ENCODE data around the gene BCL11B. TPM values are rescaled to one million over a fixed set of nuclear protein-coding genes. Genes with fewer than 3 reads are reported as not detected.

BCL11B gene
- total RNA-seq, 2 experiments from 2014 or later = 62.1 to 66.2 TPM

DNA sequence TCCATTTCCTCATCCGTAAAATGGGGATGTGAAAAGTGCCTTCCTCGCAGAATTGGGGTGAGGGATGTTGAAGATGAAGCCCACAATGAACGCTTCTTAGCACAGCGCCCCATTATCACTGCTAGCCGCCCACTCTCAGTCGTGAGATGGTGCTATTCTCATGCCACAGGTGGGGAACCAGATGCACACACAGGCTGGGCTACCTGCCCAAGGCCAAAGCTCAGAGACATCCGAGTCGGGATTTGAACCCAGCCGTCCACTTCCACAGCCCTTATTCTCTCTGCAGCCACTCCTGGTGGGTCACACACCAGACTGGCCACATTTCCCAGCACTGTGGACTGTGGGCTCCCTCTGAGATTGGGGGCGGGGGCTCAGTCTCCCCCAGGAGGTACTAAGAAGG, 55.8 kb downstream of the BCL11B start:
- H3K9me3 Mint-ChIP-seq (ENCODE audit: low read depth) = no peaks in the 10 kb centered on the region
- no peaks in the 10 kb centered on the region for H3K27me3 Mint-ChIP-seq
- intact Hi-C loops (cut with DNase I, micrococcal nuclease) = loop anchor here in 1 of 2 experiments (2.0 kb wide), 2 partner anchors 15 kb away; no protein-coding TSS in a partner anchor
- peak overlapping the region; percentile 79 for H3K27ac Mint-ChIP-seq
- peaks cover 91% of the 10 kb centered on the region for H3K4me1 Mint-ChIP-seq
- H3K4me3 Mint-ChIP-seq = peak overlapping the region; percentile 57
- peaks cover 52% of the 10 kb centered on the region for H3K36me3 Mint-ChIP-seq (ENCODE audit: low read depth)
- ChIA-PET CTCF (interaction anchor here (0.6 to 2.3 kb wide), 6 partner anchors 10 to 1280 kb away, joined by 3 to 15 read pairs (median 6); no protein-coding TSS in a partner anchor), POLR2A (interaction anchor here (0.9 to 2.0 kb wide), 2 partner anchors 13 to 34 kb away, joined by 3 to 5 read pairs; no protein-coding TSS in a partner anchor)
- peak; percentile 48 for DNase-seq
- ATAC-seq = no peak

DNA sequence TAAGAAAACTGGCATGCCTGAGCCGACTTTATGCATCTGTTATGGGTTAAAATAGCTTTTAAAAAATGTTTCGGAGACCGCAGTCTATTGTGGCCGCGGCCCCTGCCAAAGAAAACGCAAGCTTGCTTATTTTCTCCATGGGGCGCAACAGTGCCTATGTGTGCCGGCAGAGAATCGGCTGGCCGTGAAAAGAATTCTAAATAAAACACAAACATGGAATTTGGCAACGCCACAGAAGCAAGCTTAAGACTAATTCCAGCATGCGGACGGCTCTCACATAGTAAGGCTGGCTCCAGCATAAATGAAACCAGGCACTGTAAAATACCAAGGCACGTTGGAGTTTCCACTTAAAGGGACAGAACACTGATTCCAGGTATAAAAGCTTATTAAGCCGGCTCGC, 56.7 kb downstream of the BCL11B start:
- Mint-ChIP-seq H3K4me1 (peaks cover 95% of the 10 kb centered on the region), H3K27me3 (no peaks in the 10 kb centered on the region), H3K36me3 (ENCODE audit: low read depth) (peaks cover 51% of the 10 kb centered on the region), H3K27ac (peak overlapping the region; percentile 79), H3K4me3 (peak overlapping the region; percentile 57), H3K9me3 (ENCODE audit: low read depth) (no peaks in the 10 kb centered on the region)
- intact Hi-C loops (cut with DNase I, micrococcal nuclease) = no loop called here
- DNase-seq (no peak), ATAC-seq (no peak)
- ChIA-PET CTCF (interaction anchor here (0.5 to 2.3 kb wide), 10 partner anchors 11 to 1375 kb away, joined by 3 to 15 read pairs (median 4); no protein-coding TSS in a partner anchor), POLR2A (interaction anchor here (0.9 to 2.0 kb wide), 5 partner anchors 12 to 51 kb away, joined by 3 to 5 read pairs (median 4); no protein-coding TSS in a partner anchor)

- no peak for ATAC-seq
- DNase-seq = peak; percentile 27
- POLR2A ChIA-PET = interaction anchor here (1.0 to 2.0 kb wide), 3 partner anchors 11 to 21 kb away, joined by 3 to 5 read pairs (median 5); no protein-coding TSS in a partner anchor
- H3K27me3 Mint-ChIP-seq = no peaks in the 10 kb centered on the region
- CTCF ChIA-PET = interaction anchor here (0.5 to 2.3 kb wide), 12 partner anchors 8 to 1025 kb away, joined by 3 to 15 read pairs (median 4); no protein-coding TSS in a partner anchor
- H3K36me3 Mint-ChIP-seq (ENCODE audit: low read depth) = peaks cover 51% of the 10 kb centered on the region
- peak overlapping the region; percentile 79 for H3K27ac Mint-ChIP-seq
- H3K4me1 Mint-ChIP-seq = peaks cover 95% of the 10 kb centered on the region
- H3K4me3 Mint-ChIP-seq = peak overlapping the region; percentile 57
- H3K9me3 Mint-ChIP-seq (ENCODE audit: low read depth) = no peaks in the 10 kb centered on the region
- intact Hi-C loops (cut with DNase I, micrococcal nuclease) = no loop called here
These were observed 57.3 kb downstream of the BCL11B start for GRCh38 chr14:99214701-99215100.

- ChIA-PET CTCF (interaction anchor here (0.6 to 2.3 kb wide), 6 partner anchors 9 to 1024 kb away, joined by 3 to 14 read pairs (median 4); no protein-coding TSS in a partner anchor), POLR2A (interaction anchor here (0.7 to 0.8 kb wide), 2 partner anchors 33 to 267 kb away, joined by 3 read pairs; partner anchors contain the start of gene SETD3)
- Mint-ChIP-seq H3K4me3 (peak overlapping the region; percentile 57), H3K36me3 (ENCODE audit: low read depth) (peaks cover 44% of the 10 kb centered on the region), H3K27ac (peak overlapping the region; percentile 99), H3K4me1 (peaks cover 96% of the 10 kb centered on the region), H3K27me3 (no peaks in the 10 kb centered on the region), H3K9me3 (ENCODE audit: low read depth) (no peaks in the 10 kb centered on the region)
- peak; percentile 65 for DNase-seq
- peak; percentile 43 for ATAC-seq
- intact Hi-C loops (cut with DNase I, micrococcal nuclease) = loop anchor here in 1 of 2 experiments (2.0 kb wide), 1 partner anchor 21 kb away; no protein-coding TSS in a partner anchor
These were observed 58.4 kb downstream of the BCL11B start for GRCh38 chr14:99213527-99213971.

- Mint-ChIP-seq H3K36me3 (ENCODE audit: low read depth) (peaks cover 41% of the 10 kb centered on the region), H3K27ac (peak overlapping the region; percentile 99), H3K4me1 (peaks cover 96% of the 10 kb centered on the region), H3K4me3 (peak overlapping the region; percentile 57), H3K9me3 (ENCODE audit: low read depth) (no peaks in the 10 kb centered on the region), H3K27me3 (no peaks in the 10 kb centered on the region)
- intact Hi-C loops (cut with DNase I, micrococcal nuclease) = loop anchor here in 1 of 2 experiments (2.0 kb wide), 1 partner anchor 22 kb away; no protein-coding TSS in a partner anchor
- peak; percentile 70 for DNase-seq
- ATAC-seq = peak; percentile 50
- ChIA-PET POLR2A (interaction anchor here (0.7 to 0.8 kb wide), 2 partner anchors 34 to 268 kb away, joined by 3 read pairs; partner anchors contain the start of gene SETD3), CTCF (interaction anchor here (0.6 to 1.6 kb wide), 3 partner anchors 9 to 1023 kb away, joined by 3 to 4 read pairs (median 3); no protein-coding TSS in a partner anchor)
These were observed 58.9 kb downstream of the BCL11B start for GRCh38 chr14:99213101-99213500.

GRCh38 chr14:99212646-99213045, 59.4 kb downstream of the BCL11B start:
- H3K9me3 Mint-ChIP-seq (ENCODE audit: low read depth) = no peaks in the 10 kb centered on the region
- DNase-seq (peak; percentile 52), ATAC-seq (peak; percentile 31)
- ChIA-PET CTCF (interaction anchor here (0.8 to 0.9 kb wide), 2 partner anchors 17 to 49 kb away, joined by 3 to 6 read pairs; no protein-coding TSS in a partner anchor), POLR2A (interaction anchor here (0.7 to 0.8 kb wide), 3 partner anchors 34 to 995 kb away, joined by 3 read pairs; partner anchors contain the start of gene SETD3)
- H3K4me3 Mint-ChIP-seq = peak overlapping the region; percentile 57
- peaks cover 99% of the 10 kb centered on the region for H3K4me1 Mint-ChIP-seq
- H3K27ac Mint-ChIP-seq = peak overlapping the region; percentile 99
- peaks cover 44% of the 10 kb centered on the region for H3K36me3 Mint-ChIP-seq (ENCODE audit: low read depth)
- intact Hi-C loops (cut with DNase I, micrococcal nuclease) = loop anchor here in 1 of 2 experiments (2.0 kb wide), 1 partner anchor 22 kb away; no protein-coding TSS in a partner anchor
- no peaks in the 10 kb centered on the region for H3K27me3 Mint-ChIP-seq

- peaks cover 48% of the 10 kb centered on the region for H3K36me3 Mint-ChIP-seq (ENCODE audit: low read depth)
- CTCF ChIA-PET = interaction anchor here (0.6 to 0.9 kb wide), 3 partner anchors 16 to 49 kb away, joined by 3 to 6 read pairs (median 3); no protein-coding TSS in a partner anchor
- ATAC-seq (no peak), DNase-seq (no peak)
- H3K27me3 Mint-ChIP-seq = no peaks in the 10 kb centered on the region
- peaks cover 99% of the 10 kb centered on the region for H3K4me1 Mint-ChIP-seq
- intact Hi-C loops (cut with DNase I, micrococcal nuclease) = loop anchor here in 1 of 2 experiments (2.0 kb wide), 1 partner anchor 23 kb away; no protein-coding TSS in a partner anchor
- peak overlapping the region; percentile 57 for H3K4me3 Mint-ChIP-seq
- peak overlapping the region; percentile 99 for H3K27ac Mint-ChIP-seq
- POLR2A ChIA-PET = interaction anchor here (0.6 to 0.7 kb wide), 2 partner anchors 18 to 996 kb away, joined by 3 read pairs; no protein-coding TSS in a partner anchor
- no peaks in the 10 kb centered on the region for H3K9me3 Mint-ChIP-seq (ENCODE audit: low read depth)
These were observed 59.8 kb downstream of the BCL11B start for GRCh38 chr14:99212199-99212598.

- ChIA-PET CTCF (interaction anchor here (0.6 to 1.5 kb wide), 4 partner anchors 13 to 1072 kb away, joined by 3 to 6 read pairs (median 3); no protein-coding TSS in a partner anchor), POLR2A (interaction anchor here (0.6 kb wide), 1 partner anchor 19 kb away, joined by 3 read pairs; no protein-coding TSS in a partner anchor)
- DNase-seq (no peak), ATAC-seq (no peak)
- Mint-ChIP-seq H3K36me3 (ENCODE audit: low read depth) (peaks cover 48% of the 10 kb centered on the region), H3K27ac (peak overlapping the region; percentile 99), H3K27me3 (no peaks in the 10 kb centered on the region), H3K9me3 (ENCODE audit: low read depth) (no peaks in the 10 kb centered on the region), H3K4me3 (peak overlapping the region; percentile 57), H3K4me1 (peaks cover 99% of the 10 kb centered on the region)
- intact Hi-C loops (cut with DNase I, micrococcal nuclease) = no loop called here
These were observed 60.6 kb downstream of the BCL11B start for GRCh38 chr14:99211410-99211809.

GRCh38 chr14:99210333-99210732, 61.7 kb downstream of the BCL11B start:
- peaks cover 54% of the 10 kb centered on the region for H3K36me3 Mint-ChIP-seq (ENCODE audit: low read depth)
- no peak for DNase-seq
- no peak for ATAC-seq
- ChIA-PET POLR2A (interaction anchor here (0.5 kb wide), 1 partner anchor 25 kb away, joined by 3 read pairs; no protein-coding TSS in a partner anchor), CTCF (interaction anchor here (0.6 to 1.7 kb wide), 9 partner anchors 8 to 110 kb away, joined by 3 to 4 read pairs (median 3); no protein-coding TSS in a partner anchor)
- H3K4me1 Mint-ChIP-seq = peaks cover 100% of the 10 kb centered on the region
- H3K4me3 Mint-ChIP-seq = peak overlapping the region; percentile 34
- no peaks in the 10 kb centered on the region for H3K9me3 Mint-ChIP-seq (ENCODE audit: low read depth)
- peak overlapping the region; percentile 99 for H3K27ac Mint-ChIP-seq
- H3K27me3 Mint-ChIP-seq = no peaks in the 10 kb centered on the region
- intact Hi-C loops (cut with DNase I, micrococcal nuclease) = no loop called here

GRCh38 chr14:99209409-99209808, 62.6 kb downstream of the BCL11B start:
- Mint-ChIP-seq H3K4me1 (peaks cover 100% of the 10 kb centered on the region), H3K36me3 (ENCODE audit: low read depth) (peaks cover 63% of the 10 kb centered on the region)
- POLR2A ChIA-PET = interaction anchor here (1.2 kb wide), 1 partner anchor 20 kb away, joined by 3 read pairs; no protein-coding TSS in a partner anchor

GRCh38 chr14:99208318-99208717, 63.7 kb downstream of the BCL11B start:
- Mint-ChIP-seq H3K27ac (peak overlapping the region; percentile 99), H3K27me3 (no peaks in the 10 kb centered on the region), H3K4me1 (peaks cover 100% of the 10 kb centered on the region), H3K36me3 (ENCODE audit: low read depth) (peaks cover 71% of the 10 kb centered on the region), H3K9me3 (ENCODE audit: low read depth) (no peaks in the 10 kb centered on the region), H3K4me3 (no peak overlapping the region)
- ChIA-PET CTCF (interaction anchor here (0.6 to 0.7 kb wide), 2 partner anchors 16 to 54 kb away, joined by 3 read pairs; no protein-coding TSS in a partner anchor), POLR2A (interaction anchor here (0.6 to 1.6 kb wide), 3 partner anchors 10 to 188 kb away, joined by 3 to 6 read pairs (median 4); no protein-coding TSS in a partner anchor)
- ATAC-seq = no peak
- DNase-seq = no peak
- intact Hi-C loops (cut with DNase I, micrococcal nuclease) = no loop called here

More at GRCh38 chr14:99209409-99209808, 62.6 kb downstream of the BCL11B start:
- DNase-seq (no peak), ATAC-seq (no peak)
- no peaks in the 10 kb centered on the region for H3K9me3 Mint-ChIP-seq (ENCODE audit: low read depth)
- H3K27ac Mint-ChIP-seq = peak overlapping the region; percentile 99
- peak overlapping the region; percentile 14 for H3K4me3 Mint-ChIP-seq
- CTCF ChIA-PET = interaction anchor here (1.0 to 1.7 kb wide), 4 partner anchors 12 to 110 kb away, joined by 3 read pairs; no protein-coding TSS in a partner anchor
- intact Hi-C loops (cut with DNase I, micrococcal nuclease) = no loop called here
- no peaks in the 10 kb centered on the region for H3K27me3 Mint-ChIP-seq

Data from activated CD4-positive, alpha-beta T cell treated with anti-CD3 and anti-CD28 coated beads for 36 hours (primary cell).